Measurements from ENCODE around the gene CHRNA4. TPM values are rescaled to one million over a fixed set of nuclear protein-coding genes. Genes with fewer than 3 reads are reported as not detected.

Gene CHRNA4
- total RNA-seq, 2 experiments from 2014 or later: not detected

- DNase-seq (no peak), ATAC-seq (no peak)
- Mint-ChIP-seq H3K9me3 (no peaks in the 10 kb centered on the region), H3K36me3 (ENCODE audit: low read depth) (no peaks in the 10 kb centered on the region), H3K27ac (no peak overlapping the region), H3K4me3 (no peak overlapping the region), H3K4me1 (ENCODE audit: low read depth) (no peaks in the 10 kb centered on the region), H3K27me3 (no peaks in the 10 kb centered on the region)
- ChIA-PET POLR2A (no interaction called here), CTCF (no interaction called here)
- TF ChIP-seq CTCF (IDR thresholded peaks at IDR 0.05): no peak
- intact Hi-C loops (cut with micrococcal nuclease): no loop called here
Observed at GRCh38 chr20:63323357-63323981, 37.7 kb downstream of the CHRNA4 start.

GRCh38 chr20:63322933-63323273 lies 38.2 kb downstream of the CHRNA4 start:
- H3K4me1 Mint-ChIP-seq (ENCODE audit: low read depth): no peaks in the 10 kb centered on the region
- no peak overlapping the region for H3K27ac Mint-ChIP-seq
- intact Hi-C loops (cut with micrococcal nuclease): no loop called here
- DNase-seq (no peak), ATAC-seq (no peak)
- no peaks in the 10 kb centered on the region for H3K27me3 Mint-ChIP-seq
- H3K36me3 Mint-ChIP-seq (ENCODE audit: low read depth): no peaks in the 10 kb centered on the region
- no peak overlapping the region for H3K4me3 Mint-ChIP-seq
- CTCF ChIA-PET: no interaction called here
- no peak for TF ChIP-seq CTCF (IDR thresholded peaks at IDR 0.05)
- POLR2A ChIA-PET: no interaction called here
- no peaks in the 10 kb centered on the region for H3K9me3 Mint-ChIP-seq

- H3K4me3 Mint-ChIP-seq: no peak overlapping the region
- H3K36me3 Mint-ChIP-seq (ENCODE audit: low read depth): no peaks in the 10 kb centered on the region
- H3K27ac Mint-ChIP-seq: no peak overlapping the region
- intact Hi-C loops (cut with micrococcal nuclease): no loop called here
- DNase-seq: no peak
- no peaks in the 10 kb centered on the region for H3K9me3 Mint-ChIP-seq
- ATAC-seq: no peak
- no peaks in the 10 kb centered on the region for H3K4me1 Mint-ChIP-seq (ENCODE audit: low read depth)
- TF ChIP-seq CTCF (IDR thresholded peaks at IDR 0.05): no peak
- no peaks in the 10 kb centered on the region for H3K27me3 Mint-ChIP-seq
- CTCF ChIA-PET: no interaction called here
- POLR2A ChIA-PET: no interaction called here
Observed at GRCh38 chr20:63322146-63322932, 38.8 kb downstream of the CHRNA4 start.

- intact Hi-C loops (cut with micrococcal nuclease): no loop called here
- no peak for DNase-seq
- Mint-ChIP-seq H3K4me1 (ENCODE audit: low read depth) (no peaks in the 10 kb centered on the region), H3K27me3 (no peaks in the 10 kb centered on the region), H3K27ac (no peak overlapping the region), H3K4me3 (no peak overlapping the region), H3K9me3 (no peaks in the 10 kb centered on the region), H3K36me3 (ENCODE audit: low read depth) (no peaks in the 10 kb centered on the region)
- ATAC-seq: no peak
- CTCF ChIA-PET: no interaction called here
- POLR2A ChIA-PET: no interaction called here
- no peak for TF ChIP-seq CTCF (IDR thresholded peaks at IDR 0.05)
Observed at GRCh38 chr20:63321148-63321831, 39.9 kb downstream of the CHRNA4 start.

GRCh38 chr20:63320616-63321147 lies 40.5 kb downstream of the CHRNA4 start:
- H3K9me3 Mint-ChIP-seq: no peaks in the 10 kb centered on the region
- H3K4me1 Mint-ChIP-seq (ENCODE audit: low read depth): no peaks in the 10 kb centered on the region
- H3K27ac Mint-ChIP-seq: no peak overlapping the region
- H3K36me3 Mint-ChIP-seq (ENCODE audit: low read depth): no peaks in the 10 kb centered on the region
- H3K4me3 Mint-ChIP-seq: no peak overlapping the region
- TF ChIP-seq CTCF (IDR thresholded peaks at IDR 0.05): no peak
- H3K27me3 Mint-ChIP-seq: no peaks in the 10 kb centered on the region
- ChIA-PET POLR2A (no interaction called here), CTCF (no interaction called here)
- intact Hi-C loops (cut with micrococcal nuclease): no loop called here
- ATAC-seq (no peak), DNase-seq (no peak)
